Right atrium auricular region (tissue), 2 donors: Measurements from ENCODE around the gene MAGI1. TPM values are rescaled to one million over a fixed set of nuclear protein-coding genes. Genes with fewer than 3 reads are reported as not detected.

Source experiments
- DNase-seq: peaks from one replicate; pipeline ENCODE4 v3.0.0-alpha.2; 2019; ENCODE audit warnings: low spot score
- H3K27ac ChIP-seq, 2 donors: fragments of 200-600 bp; sonication (generic); 1 replicate in 1 of 2; 2 replicates in 1 of 2; pipeline ENCODE4 v1.5.1; 2016 to 2019
- H3K27me3 ChIP-seq, 2 donors: fragments of 200-600 bp; sonication (generic); one replicate each; pipeline versions ENCODE4 v1.5.1 to v1.6.0; 2017 to 2019
- H3K36me3 ChIP-seq: fragments of 200-600 bp; sonication (generic); one replicate; pipeline ENCODE4 v1.5.1; 2016
- H3K4me1 ChIP-seq, 2 donors: fragments of 200-600 bp; sonication (generic); one replicate each; pipeline versions ENCODE4 v1.5.1 to v1.6.0; 2017 to 2019
- H3K4me3 ChIP-seq, 2 donors: fragments of 200-600 bp; sonication (generic); 1 replicate in 1 of 2; 2 replicates in 1 of 2; pipeline ENCODE4 v1.5.1; 2017 to 2019; ENCODE audit warnings: mild to moderate bottlenecking in 1 of 2, moderate library complexity in 1 of 2
- H3K9me3 ChIP-seq, 2 donors: fragments of 200-600 bp; sonication (generic); one replicate each; pipeline ENCODE4 v1.5.1; 2019
- total RNA-seq, 2 donors: library from RNA; depleted of rRNA; stranded (reverse); fragments of >200 nt; gene quantifications; one replicate each; pipeline ENCODE4 v1.1.0, GENCODE V29; 2016
- TF ChIP-seq, protein P1 (sequence below), 2 donors: fragments of 200-600 bp; sonication (generic); IDR thresholded peaks; one replicate each; pipeline ENCODE4 v1.5.1; 2019; ENCODE audit warnings: antibody characterized with exemption in 2 of 2

Gene MAGI1
- total RNA-seq, 2 donors from 2014 or later = 28.5 to 34.8 TPM

DNA sequence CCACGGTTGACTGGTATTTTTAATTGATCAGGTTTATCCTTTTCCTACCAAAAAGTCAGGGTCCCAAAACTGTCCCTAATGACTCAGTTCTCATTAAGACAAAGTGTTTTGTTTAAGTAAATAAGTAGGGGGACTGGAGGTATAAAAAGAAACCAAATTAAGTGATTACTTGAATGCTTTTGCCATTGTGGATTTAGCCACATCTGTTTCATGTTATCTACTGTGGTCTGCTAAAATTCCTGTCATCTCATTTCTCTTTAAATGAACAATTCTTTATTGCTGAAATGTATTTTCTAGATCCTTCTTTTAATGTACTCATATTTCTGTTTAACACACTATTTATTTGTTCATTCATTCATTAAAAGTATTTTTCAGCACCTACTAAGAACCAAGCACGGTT, 725.1 kb downstream of the MAGI1 start:
- Histone ChIP-seq H3K36me3 (no peaks in the 10 kb centered on the region), H3K27me3 (no peaks in the 10 kb centered on the region), H3K4me3 (no peak overlapping the region), H3K27ac (no peak overlapping the region), H3K4me1 (no peaks in the 10 kb centered on the region), H3K9me3 (peaks cover 0 to 5% of the 10 kb centered on the region in 2 donors)
- TF ChIP-seq, protein P1, sequence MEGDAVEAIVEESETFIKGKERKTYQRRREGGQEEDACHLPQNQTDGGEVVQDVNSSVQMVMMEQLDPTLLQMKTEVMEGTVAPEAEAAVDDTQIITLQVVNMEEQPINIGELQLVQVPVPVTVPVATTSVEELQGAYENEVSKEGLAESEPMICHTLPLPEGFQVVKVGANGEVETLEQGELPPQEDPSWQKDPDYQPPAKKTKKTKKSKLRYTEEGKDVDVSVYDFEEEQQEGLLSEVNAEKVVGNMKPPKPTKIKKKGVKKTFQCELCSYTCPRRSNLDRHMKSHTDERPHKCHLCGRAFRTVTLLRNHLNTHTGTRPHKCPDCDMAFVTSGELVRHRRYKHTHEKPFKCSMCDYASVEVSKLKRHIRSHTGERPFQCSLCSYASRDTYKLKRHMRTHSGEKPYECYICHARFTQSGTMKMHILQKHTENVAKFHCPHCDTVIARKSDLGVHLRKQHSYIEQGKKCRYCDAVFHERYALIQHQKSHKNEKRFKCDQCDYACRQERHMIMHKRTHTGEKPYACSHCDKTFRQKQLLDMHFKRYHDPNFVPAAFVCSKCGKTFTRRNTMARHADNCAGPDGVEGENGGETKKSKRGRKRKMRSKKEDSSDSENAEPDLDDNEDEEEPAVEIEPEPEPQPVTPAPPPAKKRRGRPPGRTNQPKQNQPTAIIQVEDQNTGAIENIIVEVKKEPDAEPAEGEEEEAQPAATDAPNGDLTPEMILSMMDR (IDR thresholded peaks at IDR 0.05) = no peak
- DNase-seq = no peak

DNA sequence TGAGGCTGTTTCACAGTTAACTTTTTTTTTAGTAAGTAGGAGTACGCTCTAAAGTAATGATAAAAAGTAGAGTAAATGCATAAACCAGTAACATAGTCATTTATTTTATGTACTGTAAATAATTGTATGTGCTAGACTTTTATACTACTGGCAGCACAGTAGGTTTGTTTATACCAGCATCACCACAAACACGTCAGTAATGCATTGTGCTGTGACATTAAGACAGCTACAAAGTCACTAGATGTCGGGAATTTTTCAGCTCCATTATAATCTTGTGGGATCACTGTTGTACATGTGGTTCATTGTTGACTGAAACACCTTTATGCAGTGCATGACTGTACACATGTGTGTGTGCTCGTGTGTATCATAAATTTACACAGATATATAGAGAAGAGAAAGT, 732.9 kb downstream of the MAGI1 start:
- TF ChIP-seq, protein P1 (IDR thresholded peaks at IDR 0.05) = no peak
- Histone ChIP-seq H3K4me3 (no peak overlapping the region), H3K4me1 (no peaks in the 10 kb centered on the region), H3K9me3 (no peaks in the 10 kb centered on the region), H3K27ac (no peak overlapping the region), H3K36me3 (no peaks in the 10 kb centered on the region), H3K27me3 (no peaks in the 10 kb centered on the region)
- no peak for DNase-seq

Other genes starting within 250 kb of the MAGI1 start
- 10 to 100 TPM; 19.1 to 22.4 TPM for gene SLC25A26, start 182.1 kb upstream of the MAGI1 start, total RNA-seq